WTC11 (cell line): ENCODE results near the gene PNLDC1. TPM values are rescaled to one million over a fixed set of nuclear protein-coding genes. Genes with fewer than 3 reads are reported as not detected.
A peak's percentile ranks its signal among the peaks of the same experiment; 100 is the strongest.

Experiments used
- ATAC-seq: fragments of 200-7000 bp; cut with Tn5 transposase; 2 replicates; pipeline ENCODE4 v1.10.0; 2021; ENCODE audit warnings: mild to moderate bottlenecking, moderate library complexity
- CTCF ChIA-PET: fragments of 300-600 bp; sonication (Branson Sonifier 250); formaldehyde crosslinking; loops from one replicate; lab custom pipeline; 2021; ENCODE audit warnings: antibody characterized with exemption; lab: Charles Lee
- POLR2A ChIA-PET: fragments of 350-600 bp; sonication (Branson Sonifier 250); formaldehyde crosslinking; loops from one replicate; lab custom pipeline; 2021; ENCODE audit warnings: antibody characterized with exemption; lab: Charles Lee
- DNase-seq: peaks from one replicate; pipeline ENCODE4 v3.0.0; 2021; ENCODE audit warnings: low spot score
- H3K27ac Mint-ChIP-seq: 2 replicates; pipeline ENCODE4 v1.8.0; 2021; ENCODE audit warnings: mixed read lengths
- H3K27me3 Mint-ChIP-seq: 2 replicates; pipeline ENCODE4 v1.8.0; 2021; ENCODE audit warnings: low read depth, mild to moderate bottlenecking, moderate library complexity, mixed read lengths
- H3K36me3 Mint-ChIP-seq: 2 replicates; pipeline ENCODE4 v1.8.0; 2021; ENCODE audit warnings: mixed read lengths
- H3K4me1 Mint-ChIP-seq: 2 replicates; pipeline ENCODE4 v1.8.0; 2022; ENCODE audit warnings: mixed read lengths
- H3K4me3 Mint-ChIP-seq: 2 replicates; pipeline ENCODE4 v1.8.0; 2021; ENCODE audit warnings: mild to moderate bottlenecking, moderate library complexity, mixed read lengths
- H3K9me3 Mint-ChIP-seq: 2 replicates; pipeline ENCODE4 v1.8.0; 2021; ENCODE audit warnings: mixed read lengths
- ATF2 ChIP-seq: sonication (generic); formaldehyde crosslinking; IDR thresholded peaks from 2 replicates; pipeline ENCODE4 v1.8.1; 2022; ENCODE audit warnings: low read depth, missing genetic modification reagents, borderline replicate concordance
- EMX1 ChIP-seq: fragments of 250-450 bp; sonication (Bioruptor Pico); IDR thresholded peaks from 2 replicates; pipeline ENCODE4 v1.8.0; 2021; ENCODE audit warnings: mild to moderate bottlenecking
- ESRRA ChIP-seq: sonication (generic); formaldehyde crosslinking; IDR thresholded peaks from 2 replicates; pipeline ENCODE4 v1.8.1; 2022; ENCODE audit warnings: mild to moderate bottlenecking, missing genetic modification reagents, borderline replicate concordance
- GABPB1 ChIP-seq: sonication (generic); formaldehyde crosslinking; IDR thresholded peaks from 2 replicates; pipeline ENCODE4 v1.8.1; 2023; ENCODE audit warnings: mild to moderate bottlenecking, missing genetic modification reagents
- KAT7 ChIP-seq: sonication (generic); formaldehyde crosslinking; IDR thresholded peaks from 2 replicates; pipeline ENCODE4 v1.8.1; 2023; ENCODE audit warnings: missing genetic modification reagents, mild to moderate bottlenecking, borderline replicate concordance
- MAX ChIP-seq: sonication (generic); formaldehyde crosslinking; IDR thresholded peaks from 2 replicates; pipeline ENCODE4 v1.8.0; 2022; ENCODE audit warnings: mild to moderate bottlenecking, missing genetic modification reagents
- NR2C2 ChIP-seq: sonication (generic); formaldehyde crosslinking; IDR thresholded peaks from 2 replicates; pipeline ENCODE4 v1.8.0; 2022; ENCODE audit warnings: mild to moderate bottlenecking, missing genetic modification reagents
- OVOL2 ChIP-seq: fragments of 250-450 bp; sonication (Bioruptor Pico); IDR thresholded peaks from 2 replicates; pipeline ENCODE4 v1.9.0; 2021; ENCODE audit warnings: mild to moderate bottlenecking, borderline replicate concordance
- PREB ChIP-seq: sonication (generic); formaldehyde crosslinking; IDR thresholded peaks from 2 replicates; pipeline ENCODE4 v1.8.1; 2022; ENCODE audit warnings: mild to moderate bottlenecking, missing genetic modification reagents, moderate library complexity, borderline replicate concordance
- SOX15 ChIP-seq: fragments of 250-450 bp; sonication (Bioruptor Pico); IDR thresholded peaks from 2 replicates; pipeline ENCODE4 v1.9.0; 2021; ENCODE audit warnings: mild to moderate bottlenecking
- TCF7 ChIP-seq: sonication (generic); formaldehyde crosslinking; IDR thresholded peaks from 2 replicates; pipeline ENCODE4 v1.8.0; 2022; ENCODE audit warnings: mild to moderate bottlenecking, low read depth, missing genetic modification reagents, moderate library complexity
- TP53 ChIP-seq: sonication (generic); formaldehyde crosslinking; IDR thresholded peaks from 2 replicates; pipeline ENCODE4 v1.8.1; 2023; ENCODE audit warnings: mild to moderate bottlenecking, missing genetic modification reagents
- USF2 ChIP-seq: sonication (generic); formaldehyde crosslinking; IDR thresholded peaks from 2 replicates; pipeline ENCODE4 v1.8.1; 2023; ENCODE audit warnings: mild to moderate bottlenecking, missing genetic modification reagents, moderate library complexity
- ZNF232 ChIP-seq: sonication (generic); formaldehyde crosslinking; IDR thresholded peaks from 2 replicates; pipeline ENCODE4 v1.8.0; 2022; ENCODE audit warnings: mild to moderate bottlenecking, missing genetic modification reagents
- ZNF396 ChIP-seq: fragments of 250-450 bp; sonication (Bioruptor Pico); IDR thresholded peaks from 2 replicates; pipeline ENCODE4 v1.8.0; 2021; ENCODE audit warnings: mild to moderate bottlenecking, moderate library complexity, borderline replicate concordance
- ZNF512 ChIP-seq: sonication (generic); formaldehyde crosslinking; IDR thresholded peaks from 2 replicates; pipeline ENCODE4 v1.8.1; 2022; ENCODE audit warnings: missing genetic modification reagents, borderline replicate concordance
- ZSCAN18 ChIP-seq: fragments of 250-450 bp; sonication (Bioruptor Pico); IDR thresholded peaks from 2 replicates; pipeline ENCODE4 v2.1.2; 2022; ENCODE audit warnings: mild to moderate bottlenecking, moderate library complexity
- total RNA-seq: library from RNA; stranded (reverse); gene quantifications from 3 replicates; pipeline ENCODE4 v1.2.3, GENCODE V29; 2021

The PNLDC1 gene
- total RNA-seq, 1 experiment from 2014 or later = 0.39 TPM

- CTCF ChIA-PET = interaction anchor here (1.1 kb wide), 1 partner anchor 16 kb away, joined by 4 read pairs; the partner anchor contains the start of gene MRPL18
- H3K9me3 Mint-ChIP-seq = no peaks in the 10 kb centered on the region
- H3K36me3 Mint-ChIP-seq = no peaks in the 10 kb centered on the region
- H3K4me1 Mint-ChIP-seq = peaks cover 7% of the 10 kb centered on the region
- POLR2A ChIA-PET = no interaction called here
- ATAC-seq = no peak
- no peak for TF ChIP-seq ATF2
- peak; percentile 90 for TF ChIP-seq GABPB1 (CRISPR knock-in tag)
- TF ChIP-seq, all 79 proteins: peak for 1
- Mint-ChIP-seq H3K27ac (no peak overlapping the region), H3K27me3 (no peaks in the 10 kb centered on the region), H3K4me3 (no peak overlapping the region)
- no peak for DNase-seq
Observed at GRCh38 chr6:159806021-159806458, 6.0 kb downstream of the PNLDC1 start.

GRCh38 chr6:159807150-159807858 is 7.2 kb downstream of the PNLDC1 start:
- Mint-ChIP-seq H3K27ac (no peak overlapping the region), H3K9me3 (no peaks in the 10 kb centered on the region), H3K27me3 (no peaks in the 10 kb centered on the region), H3K4me1 (peaks cover 12% of the 10 kb centered on the region), H3K4me3 (no peak overlapping the region), H3K36me3 (no peaks in the 10 kb centered on the region)
- POLR2A ChIA-PET = no interaction called here
- TF ChIP-seq ZNF512 (CRISPR knock-in tag) (no peak), ZSCAN18 (CRISPR knock-in tag) (no peak), SOX15 (CRISPR knock-in tag) (no peak), USF2 (CRISPR knock-in tag) (no peak), MAX (CRISPR knock-in tag) (no peak), ZNF232 (CRISPR knock-in tag) (no peak), ZNF396 (CRISPR knock-in tag) (no peak), PREB (CRISPR knock-in tag) (no peak), KAT7 (CRISPR knock-in tag) (no peak), EMX1 (CRISPR knock-in tag) (no peak), TP53 (CRISPR knock-in tag) (no peak), TCF7 (CRISPR knock-in tag) (no peak), ESRRA (CRISPR knock-in tag) (no peak), OVOL2 (CRISPR knock-in tag) (no peak), NR2C2 (CRISPR knock-in tag) (no peak)
- ATAC-seq = no peak
- DNase-seq = no peak
- CTCF ChIA-PET = interaction anchor here (0.6 to 1.1 kb wide), 2 partner anchors 17 to 212 kb away, joined by 4 to 7 read pairs; partner anchors contain the start of gene MRPL18
